ENCODE results near the gene FAM83C. TPM values are rescaled to one million over a fixed set of nuclear protein-coding genes. Genes with fewer than 3 reads are reported as not detected.

The FAM83C gene
- total RNA-seq, 4 donors from 2014 or later: 29.5 to 55.3 (median 38.2) TPM

DNA sequence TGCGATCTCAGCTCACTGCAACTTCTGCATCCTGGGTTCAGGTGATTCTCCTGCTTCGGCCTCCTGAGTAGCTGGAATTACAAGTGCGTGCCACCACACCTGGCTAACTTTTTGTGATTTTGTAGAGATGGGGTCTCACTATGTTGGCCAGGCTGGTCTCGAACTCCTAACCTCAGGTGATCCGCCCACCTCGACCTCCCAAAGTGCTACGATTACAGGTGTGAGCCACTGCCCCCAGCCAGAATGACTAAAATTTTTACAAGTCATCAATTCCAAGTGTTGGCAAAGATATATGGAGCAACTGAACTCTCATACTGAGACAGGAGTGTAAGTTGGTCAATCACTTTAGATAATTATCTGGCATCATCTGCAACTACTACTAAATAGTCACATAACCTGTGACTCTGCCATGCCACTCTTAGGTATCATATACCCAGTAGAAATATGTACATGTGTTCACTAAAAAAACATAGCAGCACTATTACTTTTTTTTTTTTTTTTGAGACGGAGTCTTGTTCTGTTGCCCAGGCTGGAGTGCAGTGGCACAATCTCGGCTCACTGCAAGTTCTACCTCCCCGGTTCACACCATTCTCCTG is 10.6 kb downstream of the FAM83C start:
- TF ChIP-seq, protein P1, sequence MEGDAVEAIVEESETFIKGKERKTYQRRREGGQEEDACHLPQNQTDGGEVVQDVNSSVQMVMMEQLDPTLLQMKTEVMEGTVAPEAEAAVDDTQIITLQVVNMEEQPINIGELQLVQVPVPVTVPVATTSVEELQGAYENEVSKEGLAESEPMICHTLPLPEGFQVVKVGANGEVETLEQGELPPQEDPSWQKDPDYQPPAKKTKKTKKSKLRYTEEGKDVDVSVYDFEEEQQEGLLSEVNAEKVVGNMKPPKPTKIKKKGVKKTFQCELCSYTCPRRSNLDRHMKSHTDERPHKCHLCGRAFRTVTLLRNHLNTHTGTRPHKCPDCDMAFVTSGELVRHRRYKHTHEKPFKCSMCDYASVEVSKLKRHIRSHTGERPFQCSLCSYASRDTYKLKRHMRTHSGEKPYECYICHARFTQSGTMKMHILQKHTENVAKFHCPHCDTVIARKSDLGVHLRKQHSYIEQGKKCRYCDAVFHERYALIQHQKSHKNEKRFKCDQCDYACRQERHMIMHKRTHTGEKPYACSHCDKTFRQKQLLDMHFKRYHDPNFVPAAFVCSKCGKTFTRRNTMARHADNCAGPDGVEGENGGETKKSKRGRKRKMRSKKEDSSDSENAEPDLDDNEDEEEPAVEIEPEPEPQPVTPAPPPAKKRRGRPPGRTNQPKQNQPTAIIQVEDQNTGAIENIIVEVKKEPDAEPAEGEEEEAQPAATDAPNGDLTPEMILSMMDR (IDR thresholded peaks at IDR 0.05): no peak
- TF ChIP-seq POLR2A (IDR thresholded peaks at IDR 0.05): no peak
- intact Hi-C loops (cut with DNase I): no loop called here
- WGBS, 2 donors: 94% methylated on average over 10 of the region's 10 CpGs

DNA sequence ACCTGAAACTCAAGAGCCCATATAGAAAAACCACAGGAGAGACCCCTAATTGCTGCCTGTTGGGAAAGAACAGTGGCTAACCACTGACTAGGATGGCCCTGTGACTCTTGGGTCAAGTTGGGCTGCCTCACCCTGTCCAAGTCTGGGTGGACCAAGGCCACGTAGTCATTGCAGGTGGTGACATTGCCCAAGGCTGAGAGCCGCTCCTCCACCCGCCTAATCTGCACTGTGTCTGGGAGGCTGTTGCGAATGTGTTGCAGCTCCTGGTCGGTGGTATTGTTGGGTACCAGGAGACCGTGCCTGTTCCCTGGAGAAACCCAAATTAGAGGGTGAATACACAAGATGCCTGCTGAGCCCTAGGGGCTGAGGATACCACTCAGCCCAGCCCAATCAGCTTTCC is 11.7 kb downstream of the FAM83C start:
- H3K4me3 ChIP-seq: no peak overlapping the region
- intact Hi-C loops (cut with DNase I): no loop called here
- peak overlapping the region in 3 of 4 donors; percentile 96 to 99 (median 96) for H3K27ac ChIP-seq
- no peak for TF ChIP-seq POLR2A (IDR thresholded peaks at IDR 0.05)
- TF ChIP-seq, protein P1 (IDR thresholded peaks at IDR 0.05): no peak
- no peaks in the 10 kb centered on the region for H3K27me3 ChIP-seq
- H3K9me3 ChIP-seq: no peaks in the 10 kb centered on the region
- no peak for DNase-seq
- WGBS, 2 donors: 33 to 73% methylated on average over 1 to 6 of the region's 6 CpGs
- H3K4me1 ChIP-seq: peaks cover 27 to 86% (median 42%) of the 10 kb centered on the region in 3 donors
- H3K36me3 ChIP-seq: peaks cover 19 to 66% (median 19%) of the 10 kb centered on the region in 3 donors

More for the DNA sequence above, 10.6 kb downstream of the FAM83C start:
- Histone ChIP-seq H3K9me3 (no peaks in the 10 kb centered on the region), H3K4me1 (peaks cover 26 to 76% (median 37%) of the 10 kb centered on the region in 3 donors), H3K27ac (peak overlapping the region in 2 of 4 donors; percentile 29 to 96), H3K4me3 (no peak overlapping the region), H3K36me3 (peaks cover 19 to 57% (median 19%) of the 10 kb centered on the region in 3 donors), H3K27me3 (no peaks in the 10 kb centered on the region)
- no peak for DNase-seq

DNA sequence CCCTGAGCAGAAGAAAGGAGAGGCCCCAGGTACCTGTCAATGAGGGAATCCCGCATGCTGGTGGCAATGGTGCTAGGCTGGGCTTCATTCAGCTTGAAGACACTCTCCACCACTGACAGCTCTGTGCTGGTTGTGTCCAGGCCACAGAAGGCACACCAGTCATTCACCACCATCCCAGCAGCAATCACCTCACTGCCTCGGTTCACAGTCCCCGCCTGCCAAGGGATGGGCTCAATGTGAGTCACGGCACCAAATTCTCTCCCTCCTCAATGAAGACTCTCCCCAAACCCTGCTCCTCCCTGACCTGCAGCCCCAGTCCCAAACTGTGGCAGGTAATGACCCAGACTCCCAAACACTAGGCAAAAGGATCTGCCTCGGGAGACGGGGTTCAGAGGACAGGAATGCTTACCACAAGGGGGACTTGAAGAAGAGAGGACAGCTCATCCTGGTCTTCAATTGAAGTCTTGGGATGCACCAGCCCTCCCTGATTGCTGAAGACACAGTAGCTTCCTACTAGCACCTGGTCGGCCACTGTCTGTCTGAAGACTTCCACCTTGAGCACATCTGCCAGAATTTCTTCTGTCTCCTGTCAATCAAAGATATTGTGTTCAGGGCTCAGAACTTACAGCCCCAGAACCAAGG is 12.6 kb downstream of the FAM83C start:
- intact Hi-C loops (cut with DNase I): no loop called here
- H3K36me3 ChIP-seq: peaks cover 19 to 74% (median 19%) of the 10 kb centered on the region in 3 donors

DNA sequence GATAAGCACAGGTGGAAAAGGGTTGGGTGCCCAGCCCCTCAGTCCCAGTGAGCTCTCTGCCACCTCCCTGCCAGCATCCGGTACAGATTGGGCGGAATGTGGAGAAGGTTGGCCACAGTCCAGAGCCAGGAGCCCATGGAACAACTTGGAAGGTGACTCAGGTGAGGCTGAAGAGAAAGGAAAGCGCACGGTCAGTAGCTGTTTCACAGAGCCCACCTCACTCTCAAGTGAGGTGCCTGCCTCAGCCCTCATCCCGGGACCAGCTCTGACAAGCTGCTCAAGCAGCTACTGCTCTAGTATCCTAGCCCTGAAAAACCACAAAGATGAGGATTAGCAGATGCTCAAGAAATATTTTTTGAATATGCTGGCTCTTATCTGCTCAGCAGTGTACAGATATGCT is 13.2 kb downstream of the FAM83C start:
- no peak for TF ChIP-seq POLR2A (IDR thresholded peaks at IDR 0.05)
- TF ChIP-seq, protein P1 (IDR thresholded peaks at IDR 0.05): no peak
- no peak for DNase-seq
- intact Hi-C loops (cut with DNase I): no loop called here
- Histone ChIP-seq H3K27me3 (no peaks in the 10 kb centered on the region), H3K27ac (peak overlapping the region; percentile 96 to 99 (median 98)), H3K9me3 (no peaks in the 10 kb centered on the region), H3K4me1 (peaks cover 21 to 82% (median 36%) of the 10 kb centered on the region in 3 donors), H3K36me3 (peaks cover 19 to 80% (median 19%) of the 10 kb centered on the region in 3 donors), H3K4me3 (no peak overlapping the region)
- 82 to 92% methylated on average over 3 to 4 of the region's 5 CpGs for WGBS, 2 donors

More for the DNA sequence above, 12.6 kb downstream of the FAM83C start:
- Histone ChIP-seq H3K27me3 (no peaks in the 10 kb centered on the region), H3K4me1 (peaks cover 21 to 82% (median 36%) of the 10 kb centered on the region in 3 donors), H3K9me3 (no peaks in the 10 kb centered on the region), H3K27ac (peak overlapping the region; percentile 96 to 99 (median 98)), H3K4me3 (no peak overlapping the region)
- TF ChIP-seq, protein P1 (IDR thresholded peaks at IDR 0.05): no peak
- TF ChIP-seq POLR2A (IDR thresholded peaks at IDR 0.05): no peak
- 66 to 76% methylated on average over 5 to 7 of the region's 7 CpGs for WGBS, 2 donors
- no peak for DNase-seq
